Measurements from ENCODE around the gene PCDHGA8.
A peak's percentile ranks its signal among the peaks of the same experiment; 100 is the strongest.
"Not testable (repeated sequence)": the region's sequence is repeated elsewhere in the genome, so short reads cannot be mapped to it uniquely, and the experiment has no call there.

The PCDHGA8 gene

GRCh38 chr5:141392429-141393198 lies at the start of gene PCDHGA8:
PCDHGA8 (plus strand) TSS chr5:141392633; CDS start chr5:141392814, 181 bp downstream.
- Histone ChIP-seq H3K9me3 (ENCODE audit: control insufficient read depth, insufficient read depth, low read length) (peaks cover 41% of the 10 kb centered on the region), H3K36me3 (ENCODE audit: insufficient read depth, low read length) (peaks cover 7% of the 10 kb centered on the region), H3K9ac (ENCODE audit: low read depth, low read length) (no peak within 1 kb of the TSS), H3K4me1 (ENCODE audit: insufficient read depth, low read length) (no peaks in the 10 kb centered on the region)

GRCh38 chr5:141342773-141343172 lies 49.7 kb upstream of the PCDHGA8 start:
- Histone ChIP-seq H3K36me3 (ENCODE audit: insufficient read depth, low read length) (no peaks in the 10 kb centered on the region), H3K9ac (ENCODE audit: low read depth, low read length) (no peak overlapping the region), H3K9me3 (ENCODE audit: control insufficient read depth, insufficient read depth, low read length) (peaks cover 6% of the 10 kb centered on the region; the same call in 1 of the 2 replicates), H3K4me1 (ENCODE audit: insufficient read depth, low read length) (no peaks in the 10 kb centered on the region)

DNA sequence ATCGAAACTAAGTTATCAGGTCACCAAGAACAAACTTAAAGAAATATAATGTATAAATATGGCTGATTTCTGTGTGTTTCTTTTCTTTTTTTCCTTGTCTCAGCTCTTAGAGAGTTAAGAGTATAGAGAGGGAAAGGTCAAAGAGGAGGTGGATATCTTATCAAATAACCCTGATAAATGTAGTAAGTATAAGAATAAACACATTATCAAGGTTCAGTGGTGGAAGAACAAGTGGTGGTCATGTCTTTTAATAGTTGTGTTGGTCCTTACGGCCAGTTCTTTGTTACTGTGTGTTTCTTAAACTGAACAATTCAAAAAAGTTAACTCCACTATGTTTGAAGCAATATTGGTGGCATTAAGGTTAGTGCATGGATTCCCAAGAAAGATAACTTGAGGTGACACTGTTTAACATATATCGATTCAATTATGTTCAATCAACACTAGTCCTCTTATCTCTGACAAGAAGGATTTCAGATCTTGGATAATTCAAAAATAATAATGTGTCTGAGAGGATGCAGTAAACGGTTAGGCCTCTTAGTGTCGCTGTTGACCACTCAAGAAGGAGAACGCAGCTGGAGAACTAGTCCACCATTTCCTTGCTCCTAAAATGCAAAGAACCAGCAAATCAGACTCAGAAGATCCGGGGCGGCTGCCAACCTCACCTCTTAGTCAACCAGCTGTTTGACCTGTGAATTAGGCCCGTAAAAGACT lies 49.0 kb upstream of the PCDHGA8 start, which contains the start of gene PCDHGA3:
TSS of gene PCDHGA3 (plus strand) at position 588 of the 711 bp plus-strand sequence. CDS start 205 bp downstream, outside the sequence.
- peaks cover 6% of the 10 kb centered on the region; the same call in 1 of the 2 replicates for H3K9me3 ChIP-seq (ENCODE audit: control insufficient read depth, insufficient read depth, low read length)

DNA sequence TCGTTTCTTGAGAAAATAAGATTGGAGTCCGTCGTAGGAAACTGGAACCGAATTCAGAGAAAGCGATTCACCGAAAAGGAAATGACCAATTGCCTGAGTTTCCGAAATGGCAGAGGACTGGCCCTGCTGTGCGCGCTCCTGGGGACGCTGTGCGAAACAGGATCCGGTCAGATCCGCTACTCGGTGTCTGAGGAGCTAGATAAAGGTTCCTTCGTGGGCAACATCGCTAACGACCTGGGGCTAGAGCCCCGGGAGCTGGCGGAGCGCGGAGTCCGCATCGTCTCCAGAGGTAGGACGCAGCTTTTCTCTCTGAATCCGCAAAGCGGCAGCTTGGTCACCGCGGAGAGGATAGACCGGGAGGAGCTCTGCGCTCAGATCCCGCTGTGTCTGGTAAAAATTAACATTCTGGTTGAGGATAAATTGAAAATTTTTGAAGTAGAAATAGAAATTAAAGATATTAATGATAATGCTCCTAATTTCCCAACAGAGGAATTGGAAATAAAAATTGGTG lies 48.4 kb upstream of the PCDHGA8 start:
- no peak overlapping the region for H3K9ac ChIP-seq (ENCODE audit: low read depth, low read length)
- peaks cover 6% of the 10 kb centered on the region; the same call in 1 of the 2 replicates for H3K9me3 ChIP-seq (ENCODE audit: control insufficient read depth, insufficient read depth, low read length)
- no peaks in the 10 kb centered on the region for H3K36me3 ChIP-seq (ENCODE audit: insufficient read depth, low read length)
- no peaks in the 10 kb centered on the region for H3K4me1 ChIP-seq (ENCODE audit: insufficient read depth, low read length)

More for the DNA sequence above, 49.0 kb upstream of the PCDHGA8 start, which contains the start of gene PCDHGA3:
- H3K4me1 ChIP-seq (ENCODE audit: insufficient read depth, low read length) = no peaks in the 10 kb centered on the region
- no peak within 1 kb of the TSS for H3K9ac ChIP-seq (ENCODE audit: low read depth, low read length)
- no peaks in the 10 kb centered on the region for H3K36me3 ChIP-seq (ENCODE audit: insufficient read depth, low read length)

- Histone ChIP-seq H3K36me3 (ENCODE audit: insufficient read depth, low read length) (no peaks in the 10 kb centered on the region), H3K9ac (ENCODE audit: low read depth, low read length) (no peak overlapping the region), H3K4me1 (ENCODE audit: insufficient read depth, low read length) (no peaks in the 10 kb centered on the region), H3K9me3 (ENCODE audit: control insufficient read depth, insufficient read depth, low read length) (peaks cover 2% of the 10 kb centered on the region; the same call in 1 of the 2 replicates)
These were observed 47.1 kb upstream of the PCDHGA8 start for GRCh38 chr5:141345327-141345726.

DNA sequence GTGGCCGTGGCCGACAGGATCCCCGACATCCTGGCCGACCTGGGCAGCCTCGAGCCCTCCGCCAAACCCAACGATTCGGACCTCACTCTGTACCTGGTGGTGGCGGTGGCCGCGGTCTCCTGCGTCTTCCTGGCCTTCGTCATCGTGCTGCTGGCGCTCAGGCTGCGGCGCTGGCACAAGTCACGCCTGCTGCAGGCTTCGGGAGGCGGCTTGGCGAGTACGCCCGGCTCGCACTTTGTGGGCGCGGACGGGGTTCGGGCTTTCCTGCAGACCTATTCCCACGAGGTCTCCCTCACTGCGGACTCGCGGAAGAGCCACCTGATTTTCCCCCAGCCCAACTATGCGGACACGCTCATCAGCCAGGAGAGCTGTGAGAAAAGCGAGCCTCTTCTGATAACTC lies 46.4 kb upstream of the PCDHGA8 start:
- not testable (repeated sequence) for H3K9me3 ChIP-seq (ENCODE audit: control insufficient read depth, insufficient read depth, low read length); H3K4me1 ChIP-seq (ENCODE audit: insufficient read depth, low read length); H3K36me3 ChIP-seq (ENCODE audit: insufficient read depth, low read length); H3K9ac ChIP-seq (ENCODE audit: low read depth, low read length)

GRCh38 chr5:141349917-141350619 lies 42.4 kb upstream of the PCDHGA8 start, which contains the start of gene PCDHGB1:
PCDHGB1 (plus strand) TSS chr5:141350099; CDS start chr5:141350261, 162 bp downstream.
- no peaks in the 10 kb centered on the region for H3K4me1 ChIP-seq (ENCODE audit: insufficient read depth, low read length)
- peak within 1 kb of the TSS; percentile 32; the same call in 1 of the 2 replicates for H3K9ac ChIP-seq (ENCODE audit: low read depth, low read length)
- no peaks in the 10 kb centered on the region; the same call in 1 of the 2 replicates for H3K36me3 ChIP-seq (ENCODE audit: insufficient read depth, low read length)
- peaks cover 2% of the 10 kb centered on the region; the same call in 1 of the 2 replicates for H3K9me3 ChIP-seq (ENCODE audit: control insufficient read depth, insufficient read depth, low read length)

DNA sequence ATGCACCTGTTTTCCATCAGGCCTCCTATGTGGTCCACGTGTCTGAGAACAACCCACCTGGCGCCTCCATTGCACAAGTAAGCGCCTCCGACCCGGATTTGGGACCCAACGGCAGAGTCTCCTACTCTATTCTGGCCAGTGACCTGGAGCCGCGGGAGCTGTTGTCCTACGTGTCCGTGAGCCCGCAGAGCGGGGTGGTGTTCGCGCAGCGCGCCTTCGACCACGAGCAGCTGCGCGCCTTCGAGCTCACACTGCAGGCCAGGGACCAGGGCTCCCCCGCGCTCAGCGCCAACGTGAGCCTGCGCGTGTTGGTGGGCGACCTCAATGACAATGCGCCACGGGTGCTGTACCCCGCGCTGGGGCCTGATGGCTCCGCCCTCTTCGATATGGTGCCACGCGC lies 40.8 kb upstream of the PCDHGA8 start:
- H3K9me3 ChIP-seq (ENCODE audit: control insufficient read depth, insufficient read depth, low read length) = no peaks in the 10 kb centered on the region
- H3K9ac ChIP-seq (ENCODE audit: low read depth, low read length) = no peak overlapping the region
- H3K4me1 ChIP-seq (ENCODE audit: insufficient read depth, low read length) = no peaks in the 10 kb centered on the region
- H3K36me3 ChIP-seq (ENCODE audit: insufficient read depth, low read length) = no peaks in the 10 kb centered on the region; the same call in 1 of the 2 replicates

GRCh38 chr5:141354900-141355469 lies 37.4 kb upstream of the PCDHGA8 start, which contains the start of gene PCDHGA4:
PCDHGA4 (plus strand) TSS chr5:141355021; CDS start chr5:141355108, 87 bp downstream.
- Histone ChIP-seq H3K9ac (ENCODE audit: low read depth, low read length) (no peak within 1 kb of the TSS), H3K4me1 (ENCODE audit: insufficient read depth, low read length) (no peaks in the 10 kb centered on the region), H3K9me3 (ENCODE audit: control insufficient read depth, insufficient read depth, low read length) (0 out of 2 replicates have a peak, but pooled peaks cover under 1% of the 10 kb centered on the region), H3K36me3 (ENCODE audit: insufficient read depth, low read length) (no peaks in the 10 kb centered on the region; the same call in 1 of the 2 replicates)

DNA sequence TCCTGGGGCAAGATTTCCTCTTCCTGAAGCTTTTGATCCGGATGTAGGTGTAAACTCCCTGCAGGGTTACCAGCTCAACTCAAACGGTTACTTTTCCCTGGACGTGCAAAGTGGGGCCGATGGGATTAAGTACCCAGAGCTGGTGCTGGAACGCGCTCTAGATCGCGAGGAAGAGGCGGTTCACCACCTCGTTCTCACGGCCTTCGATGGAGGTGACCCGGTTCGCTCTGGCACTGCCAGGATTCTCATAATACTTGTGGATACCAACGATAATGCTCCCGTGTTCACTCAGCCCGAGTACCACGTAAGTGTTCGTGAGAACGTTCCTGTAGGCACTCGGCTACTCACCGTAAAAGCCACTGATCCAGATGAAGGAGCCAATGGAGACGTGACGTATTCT lies 36.8 kb upstream of the PCDHGA8 start:
- H3K9me3 ChIP-seq (ENCODE audit: control insufficient read depth, insufficient read depth, low read length) = peaks cover 6% of the 10 kb centered on the region; the same call in 1 of the 2 replicates

DNA sequence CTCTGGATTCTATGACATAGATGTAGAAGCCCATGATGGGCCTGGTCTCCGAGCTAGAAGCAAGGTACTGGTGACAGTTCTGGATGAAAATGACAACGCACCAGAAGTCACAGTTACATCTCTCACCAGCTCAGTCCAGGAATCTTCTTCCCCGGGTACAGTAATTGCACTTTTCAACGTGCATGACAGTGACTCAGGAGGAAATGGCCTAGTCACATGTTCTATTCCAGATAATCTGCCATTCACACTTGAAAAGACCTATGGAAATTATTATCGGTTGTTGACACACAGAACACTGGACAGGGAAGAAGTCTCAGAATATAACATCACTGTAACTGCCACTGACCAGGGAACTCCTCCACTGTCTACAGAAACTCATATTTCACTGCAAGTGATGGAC lies 36.3 kb upstream of the PCDHGA8 start:
- Histone ChIP-seq H3K9ac (ENCODE audit: low read depth, low read length) (no peak overlapping the region), H3K36me3 (ENCODE audit: insufficient read depth, low read length) (no peaks in the 10 kb centered on the region; the same call in 1 of the 2 replicates), H3K9me3 (ENCODE audit: control insufficient read depth, insufficient read depth, low read length) (peaks cover 8% of the 10 kb centered on the region; the same call in 1 of the 2 replicates), H3K4me1 (ENCODE audit: insufficient read depth, low read length) (no peaks in the 10 kb centered on the region)

More for the DNA sequence above, 36.8 kb upstream of the PCDHGA8 start:
- Histone ChIP-seq H3K4me1 (ENCODE audit: insufficient read depth, low read length) (no peaks in the 10 kb centered on the region), H3K36me3 (ENCODE audit: insufficient read depth, low read length) (no peaks in the 10 kb centered on the region; the same call in 1 of the 2 replicates), H3K9ac (ENCODE audit: low read depth, low read length) (no peak overlapping the region)

DNA sequence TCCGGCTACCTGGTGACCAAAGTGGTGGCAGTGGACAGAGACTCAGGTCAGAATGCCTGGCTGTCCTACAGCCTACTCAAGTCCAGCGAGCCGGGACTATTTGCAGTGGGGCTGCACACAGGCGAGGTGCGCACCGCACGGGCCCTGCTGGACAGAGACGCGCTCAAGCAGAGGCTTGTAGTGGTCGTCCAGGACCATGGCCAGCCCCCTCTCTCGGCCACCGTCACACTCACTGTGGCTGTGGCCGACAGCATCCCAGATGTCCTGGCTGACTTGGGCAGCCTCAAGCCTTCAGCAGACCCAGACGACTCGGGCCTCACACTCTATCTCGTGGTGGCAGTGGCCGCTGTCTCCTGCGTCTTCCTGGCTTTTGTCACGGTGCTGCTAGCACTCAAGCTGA lies 35.5 kb upstream of the PCDHGA8 start:
- peaks cover 8% of the 10 kb centered on the region; the same call in 1 of the 2 replicates for H3K9me3 ChIP-seq (ENCODE audit: control insufficient read depth, insufficient read depth, low read length)
- H3K4me1 ChIP-seq (ENCODE audit: insufficient read depth, low read length) = no peaks in the 10 kb centered on the region
- H3K9ac ChIP-seq (ENCODE audit: low read depth, low read length) = no peak overlapping the region
- H3K36me3 ChIP-seq (ENCODE audit: insufficient read depth, low read length) = no peaks in the 10 kb centered on the region; the same call in 1 of the 2 replicates

DNA sequence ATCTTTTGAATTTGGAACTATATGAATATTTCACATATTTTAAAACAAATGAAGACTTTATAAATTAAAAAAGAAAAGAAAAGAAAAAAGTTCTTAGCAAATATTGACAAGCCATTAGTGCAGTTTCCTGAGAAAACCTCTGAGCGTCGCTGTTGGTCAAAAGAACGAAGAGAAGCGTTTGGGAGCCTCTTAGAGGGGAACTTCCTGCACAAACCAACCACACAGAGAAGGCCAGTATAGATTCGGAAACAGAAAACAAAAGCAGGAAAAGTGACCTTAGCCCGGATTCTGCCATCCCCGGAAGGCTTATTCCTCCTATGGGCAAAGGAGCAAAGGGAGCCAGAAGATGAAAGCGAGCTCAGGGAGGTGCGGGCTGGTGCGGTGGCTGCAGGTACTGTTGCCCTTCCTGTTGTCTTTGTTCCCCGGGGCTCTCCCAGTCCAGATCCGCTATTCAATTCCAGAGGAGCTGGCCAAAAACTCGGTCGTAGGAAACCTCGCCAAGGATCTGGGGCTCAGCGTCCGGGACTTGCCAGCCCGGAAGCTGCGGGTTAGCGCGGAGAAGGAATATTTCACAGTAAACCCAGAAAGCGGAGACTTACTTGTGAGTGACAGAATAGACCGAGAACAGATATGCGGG lies 32.5 kb upstream of the PCDHGA8 start, which contains the start of gene PCDHGB2:
TSS of gene PCDHGB2 (plus strand) at position 205 of the 637 bp plus-strand sequence. CDS start at position 347, 142 bp downstream.
- peaks cover 3% of the 10 kb centered on the region; the same call in 1 of the 2 replicates for H3K4me1 ChIP-seq (ENCODE audit: insufficient read depth, low read length)
- peaks cover 8% of the 10 kb centered on the region; the same call in 1 of the 2 replicates for H3K9me3 ChIP-seq (ENCODE audit: control insufficient read depth, insufficient read depth, low read length)
- no peak within 1 kb of the TSS; the same call in 1 of the 2 replicates for H3K9ac ChIP-seq (ENCODE audit: low read depth, low read length)
- no peaks in the 10 kb centered on the region for H3K36me3 ChIP-seq (ENCODE audit: insufficient read depth, low read length)
